ENCODE data around the gene PFKFB3.
"Not testable (repeated sequence)": the region's sequence is repeated elsewhere in the genome, so short reads cannot be mapped to it uniquely, and the experiment has no call there.

Gene PFKFB3

DNA sequence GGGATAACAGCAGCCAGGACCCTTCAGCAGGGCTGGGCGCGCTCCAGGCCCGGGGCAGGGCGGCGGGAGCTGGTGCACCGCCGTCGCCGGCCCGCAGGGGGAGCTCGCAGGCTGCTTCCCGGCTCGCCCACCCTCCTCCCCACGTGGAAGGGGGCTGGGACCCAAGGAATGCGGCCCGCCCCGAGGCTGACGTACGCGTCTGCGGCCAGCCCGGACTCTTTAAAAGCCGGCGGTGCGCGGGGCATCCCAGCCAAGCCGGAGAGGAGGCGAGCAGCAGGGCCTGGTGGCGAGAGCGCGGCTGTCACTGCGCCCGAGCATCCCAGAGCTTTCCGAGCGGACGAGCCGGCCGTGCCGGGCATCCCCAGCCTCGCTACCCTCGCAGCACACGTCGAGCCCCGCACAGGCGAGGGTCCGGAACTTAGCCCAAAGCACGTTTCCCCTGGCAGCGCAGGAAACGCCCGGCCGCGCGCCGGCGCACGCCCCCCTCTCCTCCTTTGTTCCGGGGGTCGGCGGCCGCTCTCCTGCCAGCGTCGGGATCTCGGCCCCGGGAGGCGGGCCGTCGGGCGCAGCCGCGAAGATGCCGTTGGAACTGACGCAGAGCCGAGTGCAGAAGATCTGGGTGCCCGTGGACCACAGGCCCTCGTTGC lies at the start of gene PFKFB3:
Gene PFKFB3 (plus strand): TSS at position 249 of the 647 bp plus-strand sequence. CDS start 329 bp downstream, at position 578.
- peak; percentile 89 to 91 for DNase-seq

DNA sequence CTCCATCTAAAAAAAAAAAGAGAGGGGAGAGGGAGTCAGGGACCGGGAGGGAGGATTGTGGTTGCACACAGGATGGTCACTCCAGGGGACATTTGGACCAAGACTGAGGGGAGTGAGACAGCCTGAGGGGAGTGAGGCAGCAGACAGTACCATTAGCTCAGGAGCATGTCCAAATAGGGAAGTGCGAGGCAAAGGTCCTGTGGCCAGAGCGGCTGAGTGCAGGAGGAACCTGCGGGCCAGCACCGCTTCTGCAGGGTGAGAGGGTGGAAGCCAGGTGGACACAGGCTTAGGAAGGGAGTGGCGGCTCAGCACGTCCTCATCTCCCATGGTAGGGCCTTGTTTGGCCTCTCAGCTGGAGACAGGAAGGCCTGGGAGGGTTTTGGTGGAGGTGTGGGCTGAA lies 48.9 kb upstream of the PFKFB3 start:
- DNase-seq = no peak

DNA sequence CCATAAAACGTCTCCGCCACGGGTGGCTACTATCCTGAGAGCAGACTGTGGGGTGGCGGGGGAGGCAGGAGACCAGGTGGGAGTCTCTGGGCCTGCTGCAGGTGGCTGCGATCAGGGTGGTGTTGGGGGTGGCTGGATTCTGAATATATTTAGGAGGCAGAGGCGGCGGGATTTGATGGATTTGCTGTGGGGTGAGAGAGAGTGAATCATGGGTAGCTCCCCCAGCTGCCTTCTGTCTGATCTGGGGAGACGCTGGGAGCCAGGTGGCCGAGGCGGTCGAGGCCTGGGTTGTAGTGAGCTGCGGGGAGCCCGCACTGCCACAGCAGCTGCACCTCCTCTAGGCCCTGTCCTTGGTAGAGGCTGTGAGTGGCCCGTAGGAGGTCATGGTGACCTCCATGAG lies 48.2 kb upstream of the PFKFB3 start:
- DNase-seq = no peak

DNA sequence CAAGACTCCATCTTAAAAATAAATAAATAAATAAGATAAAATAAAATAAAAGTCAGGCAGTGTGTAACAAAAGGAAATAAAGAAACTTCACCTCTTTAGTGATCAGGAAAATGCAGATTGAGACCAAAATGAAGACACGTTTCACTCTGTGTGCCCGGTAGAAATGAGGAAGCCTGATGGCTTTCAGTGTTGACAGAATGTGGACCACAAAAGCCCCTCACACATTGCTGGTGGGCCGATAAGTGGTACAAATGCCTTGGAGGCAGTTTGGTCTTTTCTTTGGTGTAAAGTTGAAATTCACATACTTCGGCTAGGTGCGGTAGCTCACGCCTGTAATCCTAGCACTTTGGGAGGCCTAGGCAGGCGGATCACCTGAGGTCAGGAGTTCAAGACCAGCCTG lies 44.5 kb upstream of the PFKFB3 start:
- DNase-seq = no peak

DNA sequence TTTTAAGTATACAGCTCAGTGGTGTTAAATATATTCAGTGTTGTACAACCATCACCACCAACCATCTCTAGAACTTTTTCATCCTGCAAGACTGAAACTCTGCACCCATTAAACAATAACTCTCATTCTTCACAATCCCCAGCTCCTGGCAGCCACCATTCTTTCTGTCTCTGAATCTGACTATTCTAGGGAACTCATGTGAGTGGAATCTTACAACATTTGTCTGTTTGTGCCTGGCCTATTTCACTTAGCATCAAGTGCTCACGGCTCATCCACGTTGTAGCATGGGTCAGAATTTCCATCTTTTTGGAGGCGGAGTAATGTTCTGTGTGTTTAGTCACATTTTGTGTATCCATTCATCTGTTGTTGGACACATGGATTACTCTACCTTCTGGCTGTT lies 40.8 kb upstream of the PFKFB3 start:
- no peak for DNase-seq

DNA sequence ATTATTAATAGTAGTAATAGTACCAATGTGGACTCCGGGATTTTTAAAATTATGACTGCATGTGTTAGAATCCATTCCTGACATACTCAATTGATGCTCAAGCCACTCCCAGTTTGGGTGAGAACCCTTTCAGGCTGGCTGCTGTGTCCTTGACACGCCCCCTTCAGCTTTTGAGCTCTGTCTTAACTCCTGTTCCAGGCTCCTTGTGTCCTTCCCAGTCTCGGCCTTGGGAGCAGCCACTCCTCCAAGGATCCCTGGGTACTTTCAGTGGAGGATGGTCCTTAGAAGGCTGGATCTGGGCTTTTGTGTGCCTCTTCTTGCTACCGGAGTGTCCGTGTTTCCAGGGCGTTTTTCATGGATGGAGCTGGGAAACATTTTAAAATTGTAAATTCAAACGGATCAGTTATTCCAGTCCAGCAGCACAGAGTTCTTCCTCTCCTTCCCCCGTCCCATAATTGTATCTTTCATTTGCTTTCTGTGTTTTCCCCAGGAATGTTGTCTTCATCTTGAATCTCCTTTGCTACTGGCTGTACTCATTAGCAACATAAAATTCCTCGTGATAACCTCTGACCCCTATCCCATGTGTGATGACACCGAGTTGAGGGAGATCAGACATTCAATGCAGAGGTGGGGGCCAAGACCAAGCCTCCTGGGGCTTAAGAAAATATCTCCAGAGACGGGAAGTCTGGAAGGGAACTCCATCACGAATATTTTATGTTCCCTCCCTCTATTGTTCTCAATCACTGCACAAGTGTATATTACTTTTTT lies 40.0 kb upstream of the PFKFB3 start:
- DNase-seq = no peak

DNA sequence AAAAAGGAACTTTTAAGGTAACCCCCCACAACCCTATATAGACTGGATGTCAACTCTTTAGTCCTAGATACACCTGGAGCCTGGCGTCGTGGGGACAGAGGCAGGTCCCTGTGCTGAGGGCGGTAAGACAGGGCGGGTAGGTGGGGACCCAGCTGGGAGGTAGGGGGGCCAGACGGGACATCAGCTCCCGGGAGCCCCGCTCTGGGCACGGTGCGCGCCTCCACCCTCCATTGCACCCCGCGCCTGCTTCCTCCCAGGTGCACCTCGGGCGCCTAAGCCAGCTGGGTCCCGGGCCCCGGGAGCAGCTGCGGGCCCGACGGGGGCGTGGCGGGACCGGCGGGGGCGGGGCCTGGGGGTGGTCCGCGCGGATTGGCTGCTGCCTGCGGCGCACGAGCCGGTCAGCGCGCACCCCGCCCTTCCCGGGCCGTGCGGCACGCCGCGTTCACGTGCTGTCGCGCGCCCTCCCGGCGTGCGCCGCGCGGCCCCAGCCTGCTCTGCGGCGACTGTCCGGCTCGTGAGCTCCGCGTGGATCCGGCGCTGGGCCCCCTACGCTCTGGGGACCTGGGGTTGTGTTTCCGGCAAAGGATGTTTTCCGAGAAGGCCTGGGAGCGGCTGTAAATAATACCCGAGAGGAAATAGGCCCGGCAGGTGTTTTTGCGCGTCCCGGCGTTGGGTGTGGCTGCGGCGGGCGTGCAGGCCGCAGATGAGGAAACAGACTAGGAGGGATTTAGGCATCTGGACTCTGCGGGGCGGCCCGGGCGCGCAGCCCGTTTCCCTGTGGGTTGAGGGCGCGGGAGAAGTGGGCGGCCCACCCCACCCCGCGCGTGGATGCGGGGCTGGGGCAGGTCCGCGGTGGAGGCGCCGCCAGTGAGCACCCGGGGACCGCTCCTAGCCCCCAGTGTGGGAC lies 39.1 kb upstream of the PFKFB3 start:
- peak; percentile 92 for DNase-seq

DNA sequence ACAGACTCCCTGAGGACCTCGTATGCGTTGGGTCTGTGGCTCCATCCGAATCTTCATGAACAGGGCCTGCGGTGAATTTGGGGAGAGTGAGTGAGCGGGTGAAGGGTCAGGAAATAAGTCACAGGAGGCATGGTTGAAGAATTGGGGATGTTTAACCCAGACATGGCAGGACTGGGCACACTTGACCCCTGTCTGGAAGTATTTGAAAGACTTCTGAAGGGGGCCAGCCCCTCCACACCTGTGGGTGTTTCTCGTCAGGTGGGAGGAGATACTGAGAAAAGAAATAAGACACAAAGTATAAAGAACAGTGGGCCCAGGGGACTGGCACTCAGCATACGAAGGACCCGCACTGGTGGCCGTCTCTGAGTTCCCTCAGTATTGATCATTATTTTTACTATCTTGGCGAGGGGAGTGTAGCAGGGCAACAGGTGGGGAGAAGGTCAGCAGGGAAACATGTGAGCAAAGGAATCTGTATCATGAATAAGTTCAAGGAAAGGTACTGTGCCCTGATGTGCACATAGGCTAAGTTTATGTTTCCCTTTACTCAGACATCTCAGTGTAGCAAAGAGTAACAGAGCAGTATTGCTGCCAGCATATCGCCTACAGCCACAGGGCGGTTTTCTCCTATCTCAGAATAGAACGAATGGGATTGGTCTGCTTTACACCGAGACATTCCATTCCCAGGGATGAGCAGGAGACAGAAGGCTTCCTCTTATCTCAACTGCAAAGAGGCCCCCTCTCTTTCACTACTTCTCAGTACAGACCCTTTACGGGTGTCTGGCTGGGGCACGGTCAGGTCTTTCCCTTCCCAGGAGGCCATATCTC lies 38.2 kb upstream of the PFKFB3 start:
- DNase-seq = no peak

DNA sequence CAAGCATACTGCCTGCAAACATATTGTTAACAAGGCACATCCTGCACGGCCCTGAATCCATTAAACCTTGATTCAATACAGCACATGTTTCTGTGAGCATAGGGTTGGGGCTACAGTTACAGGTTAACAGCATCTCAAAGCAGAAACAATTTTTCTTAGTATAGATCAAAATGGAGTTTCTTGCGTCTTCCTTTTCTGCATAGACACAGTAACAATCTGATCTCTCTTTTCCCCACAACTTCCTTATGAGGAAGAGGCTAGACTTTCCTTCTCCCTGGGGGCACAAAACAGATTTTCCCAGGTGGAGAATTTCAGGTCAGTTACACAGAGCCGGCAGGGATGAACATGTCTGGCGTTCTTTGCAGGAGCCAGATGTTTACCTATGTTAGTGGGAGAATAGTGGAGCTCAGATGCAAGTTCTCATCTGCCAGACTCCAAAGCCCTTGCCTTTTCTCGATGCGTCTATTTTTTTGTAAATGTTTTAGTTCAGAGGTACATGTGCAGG lies 37.5 kb upstream of the PFKFB3 start:
- DNase-seq = no peak

DNA sequence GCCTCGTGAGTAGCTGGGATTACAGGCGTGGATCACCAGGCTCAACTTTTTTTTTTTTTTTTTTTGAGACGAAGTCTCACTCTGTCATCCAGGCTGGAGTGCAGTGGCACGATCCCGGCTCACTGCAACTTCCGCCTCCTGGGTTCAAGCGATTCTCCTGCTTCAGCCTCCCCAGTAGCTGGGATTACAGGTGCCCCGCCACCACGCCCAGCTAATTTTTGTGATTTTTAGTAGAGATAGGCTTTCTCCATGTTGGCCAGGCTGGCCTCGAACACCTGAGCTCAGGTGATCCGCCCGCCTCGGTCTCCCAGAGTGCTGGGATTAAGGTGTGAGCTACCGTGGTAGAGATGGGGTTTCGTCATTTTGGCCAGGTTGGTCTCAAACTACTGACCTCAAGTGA lies 36.8 kb upstream of the PFKFB3 start:
- DNase-seq = not testable (repeated sequence)

DNA sequence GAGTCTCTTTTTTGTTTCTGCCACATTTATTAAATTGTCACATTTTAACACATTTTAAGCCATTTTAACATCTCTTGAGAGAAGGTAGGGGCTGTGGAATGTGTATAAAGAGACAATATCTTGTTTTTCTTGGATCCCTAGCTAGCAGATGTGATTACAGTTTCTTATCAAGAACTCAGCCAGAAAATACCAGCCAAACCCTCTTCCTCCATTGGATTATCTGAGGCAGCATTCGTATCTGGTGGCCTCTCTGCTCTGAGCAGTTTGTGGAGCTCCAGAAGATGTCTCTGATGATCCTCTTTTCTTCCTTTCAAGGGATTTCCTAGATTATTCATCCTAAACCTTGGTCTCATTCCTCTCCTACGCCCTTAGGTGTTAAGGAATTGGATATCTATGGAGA lies 35.3 kb upstream of the PFKFB3 start:
- no peak for DNase-seq

DNA sequence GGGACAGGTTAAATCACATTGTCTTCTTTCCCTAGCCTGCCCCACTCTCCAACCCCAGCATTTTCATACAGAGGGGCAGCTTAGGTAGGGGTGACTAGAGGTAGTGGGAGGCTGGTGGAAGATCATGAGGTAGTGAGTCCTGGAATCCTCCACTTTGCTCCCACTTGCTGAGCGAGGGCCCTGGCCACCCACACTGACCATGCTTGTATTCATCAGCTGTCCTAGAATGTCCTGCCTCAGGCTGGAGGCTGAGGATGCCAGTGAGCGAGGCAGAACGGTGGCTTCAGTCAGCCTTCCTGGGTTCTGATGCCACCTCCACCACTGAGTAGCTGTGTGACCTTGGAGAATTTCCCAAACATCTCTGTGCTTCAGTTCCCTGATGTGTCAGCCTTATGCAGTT lies 34.6 kb upstream of the PFKFB3 start:
- DNase-seq = no peak

DNA sequence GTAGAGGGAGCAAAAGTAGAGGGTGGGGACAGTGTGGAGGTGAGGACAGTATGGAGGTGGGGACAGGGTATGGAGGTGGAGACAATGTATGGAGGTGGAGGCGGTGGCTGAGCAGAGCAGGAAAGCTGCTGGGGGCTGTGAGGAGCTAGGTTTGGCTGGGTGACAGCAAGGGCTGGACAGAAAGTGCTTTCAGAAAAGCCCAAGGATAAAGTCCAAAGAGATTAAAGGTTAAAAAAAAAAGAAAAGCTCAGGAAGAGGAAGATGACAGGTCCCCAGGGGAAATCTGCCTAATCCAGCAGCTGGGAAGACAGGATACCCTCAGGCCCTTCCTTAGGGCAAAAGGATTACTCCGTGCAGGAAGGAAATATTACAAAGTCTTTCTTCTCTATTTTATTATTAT lies 32.1 kb upstream of the PFKFB3 start:
- no peak for DNase-seq

DNA sequence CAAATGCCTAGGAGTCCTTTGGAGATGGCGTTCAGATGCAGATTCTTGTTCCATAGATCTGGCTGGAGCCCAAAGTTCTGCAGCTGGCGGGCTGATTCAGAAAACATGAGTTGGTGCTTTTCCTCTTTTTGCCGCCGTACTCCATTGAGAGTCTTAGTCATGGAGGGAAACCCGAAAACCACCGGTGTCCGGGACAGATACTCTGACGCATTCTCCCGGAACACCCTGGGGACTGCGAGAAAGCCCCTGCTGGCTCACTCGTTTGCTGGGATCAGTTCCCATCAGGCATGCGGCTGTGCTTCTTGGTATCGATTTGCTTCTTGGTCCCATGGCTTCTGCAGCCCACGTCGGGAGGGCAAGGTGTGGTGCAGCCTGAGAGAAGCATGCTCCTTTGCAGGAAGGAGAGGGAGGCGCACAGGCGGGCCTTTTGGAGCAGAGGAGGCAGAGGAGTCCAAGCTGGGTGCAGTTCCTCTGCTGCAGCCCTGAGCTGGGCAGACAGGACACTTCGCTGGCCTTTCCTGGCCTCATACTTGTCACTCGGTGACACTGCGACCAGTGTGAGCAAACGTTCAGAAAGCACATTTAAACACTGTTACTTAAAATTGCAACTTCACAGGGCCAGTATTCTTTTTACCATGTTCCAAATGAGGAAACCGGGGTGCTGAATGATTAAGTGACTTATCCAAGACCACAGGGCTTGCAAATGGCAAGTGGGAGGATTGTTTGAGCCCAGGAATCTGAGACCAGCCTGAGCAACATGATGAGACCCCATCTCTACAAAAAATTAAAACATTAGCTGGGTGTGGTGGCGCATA lies 30.6 kb upstream of the PFKFB3 start:
- DNase-seq = peak in 1 of 2 donors; percentile 63

DNA sequence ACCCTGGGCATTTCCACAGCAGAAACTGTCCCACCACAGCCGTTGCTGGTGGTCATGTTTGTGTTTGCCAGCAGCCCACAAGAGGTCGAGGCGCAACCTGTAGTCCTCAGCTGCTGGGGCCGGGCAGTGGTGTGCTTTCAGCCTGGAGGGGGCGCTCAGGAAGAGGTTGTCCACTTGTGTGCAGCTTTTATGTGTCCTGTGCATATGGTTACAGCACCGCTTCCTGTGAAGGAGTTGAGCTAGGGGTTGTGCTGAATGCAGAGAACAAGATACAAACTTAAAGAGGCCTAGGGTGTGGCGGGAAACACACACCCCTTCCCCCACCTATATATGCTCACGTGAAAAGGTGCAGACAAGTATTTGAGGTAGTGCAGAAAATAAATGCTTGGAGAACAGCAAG lies 29.5 kb upstream of the PFKFB3 start:
- peak; percentile 51 to 66 for DNase-seq

DNA sequence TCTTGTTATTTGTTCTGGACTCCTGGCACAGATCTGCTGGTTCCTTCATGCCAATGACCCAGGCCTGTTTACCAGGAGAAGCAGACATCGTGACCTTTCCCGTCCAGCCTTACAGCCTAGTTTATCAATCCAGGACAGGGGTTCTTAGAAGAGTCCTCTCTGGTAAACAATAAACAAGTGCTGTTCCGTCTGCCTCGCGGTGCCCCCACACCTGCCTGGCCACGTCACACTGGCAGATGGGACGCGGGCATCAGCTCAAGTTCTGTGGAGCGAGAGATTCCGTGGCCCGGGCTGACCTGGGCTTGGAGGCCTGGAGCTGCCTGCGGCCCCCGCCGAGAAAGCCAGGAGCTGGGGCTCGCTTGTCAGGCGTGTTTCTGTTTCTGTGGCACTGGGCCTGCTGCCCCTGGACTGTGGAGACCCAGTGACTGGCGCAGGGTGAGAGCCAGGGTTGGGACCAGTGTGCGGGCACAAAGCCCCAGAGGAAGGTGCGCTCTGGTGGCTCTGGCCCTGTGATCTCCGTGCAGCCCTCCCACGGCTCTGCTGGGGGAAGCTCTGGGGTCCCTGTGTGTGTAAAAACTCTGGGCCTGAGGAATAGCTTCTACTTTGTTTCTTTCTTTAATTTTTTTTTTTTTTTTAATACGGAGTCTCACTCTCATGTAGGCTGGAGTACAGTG lies 28.4 kb upstream of the PFKFB3 start:
- DNase-seq = no peak

DNA sequence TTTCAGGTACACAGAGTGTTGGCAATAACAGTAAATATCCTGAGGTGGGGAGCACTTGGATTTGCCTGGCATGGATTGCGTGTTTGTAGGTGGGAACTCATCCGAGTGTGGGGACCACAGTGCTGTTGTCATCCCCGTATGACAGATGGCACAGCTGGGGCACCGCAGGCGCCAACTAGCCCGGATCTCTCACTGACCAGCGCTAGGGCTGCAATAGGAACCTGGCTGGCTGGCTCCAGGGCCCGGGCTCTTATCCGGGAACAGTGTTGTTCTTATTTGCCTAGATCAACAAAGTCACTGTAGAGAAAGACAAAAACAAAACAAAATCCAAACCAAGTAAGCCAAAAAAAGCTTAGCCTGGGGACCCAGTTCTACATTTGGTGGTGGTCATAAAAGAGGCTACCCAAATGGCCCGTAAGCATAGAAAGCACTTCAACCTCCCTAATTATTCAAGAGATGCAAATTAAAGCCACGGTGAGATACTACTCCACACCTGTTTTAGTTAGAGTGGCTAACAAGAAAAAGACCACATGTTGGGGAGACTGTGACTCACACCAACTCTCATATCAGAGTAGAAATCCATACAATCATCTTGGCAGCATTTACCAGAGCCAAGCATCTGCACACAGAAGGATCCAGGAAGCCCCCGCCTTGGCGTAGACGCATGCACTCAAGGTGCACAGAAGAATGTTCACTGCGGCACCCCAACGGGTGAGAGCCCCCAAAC lies 27.2 kb upstream of the PFKFB3 start:
- DNase-seq = no peak

DNA sequence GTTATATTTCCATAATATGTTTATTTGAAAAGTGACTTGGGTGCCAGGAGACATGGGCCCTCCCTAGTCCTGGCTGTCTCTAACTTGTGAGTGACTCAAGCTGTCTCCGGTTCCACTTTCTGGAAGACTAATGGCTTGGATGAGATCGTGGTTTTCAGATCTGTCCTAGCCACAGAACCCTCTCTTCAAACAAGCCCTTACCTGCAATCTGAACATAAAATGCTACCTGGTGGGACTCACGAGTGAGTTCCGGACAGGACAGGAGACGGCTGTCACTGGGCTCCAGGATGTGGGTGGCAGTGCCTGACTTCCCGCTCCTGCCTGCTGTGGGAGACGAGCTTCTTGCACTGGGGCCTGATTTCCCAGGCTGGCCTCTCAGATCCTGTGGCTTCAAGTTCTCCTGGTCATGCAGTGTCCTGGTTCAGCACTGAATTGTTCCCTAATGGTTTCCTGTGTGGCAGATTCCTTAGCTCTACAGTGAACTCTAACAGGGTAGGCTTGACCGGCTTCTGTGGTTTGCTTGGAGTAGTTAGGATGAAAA lies 26.0 kb upstream of the PFKFB3 start:
- no peak for DNase-seq

DNA sequence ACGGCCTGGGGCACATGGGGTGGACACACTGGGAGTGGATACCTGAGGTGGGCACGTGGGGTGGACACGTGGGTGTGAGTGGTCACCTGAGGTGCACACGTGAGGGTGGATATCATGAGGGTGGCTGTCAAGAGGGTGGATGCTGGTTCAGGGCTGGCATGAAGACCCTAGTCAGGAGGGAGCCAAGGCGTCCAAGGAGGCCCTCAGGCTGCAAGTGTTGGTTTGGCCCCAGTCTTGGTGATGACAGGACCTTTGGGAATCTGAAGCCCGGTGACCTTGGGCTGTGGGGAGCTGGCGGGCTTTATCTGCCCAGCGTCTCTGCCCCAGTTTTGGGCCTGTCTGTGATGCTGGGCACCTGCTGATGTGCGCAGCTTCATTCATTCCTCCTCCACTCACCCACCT lies 24.9 kb upstream of the PFKFB3 start:
- no peak for DNase-seq

DNA sequence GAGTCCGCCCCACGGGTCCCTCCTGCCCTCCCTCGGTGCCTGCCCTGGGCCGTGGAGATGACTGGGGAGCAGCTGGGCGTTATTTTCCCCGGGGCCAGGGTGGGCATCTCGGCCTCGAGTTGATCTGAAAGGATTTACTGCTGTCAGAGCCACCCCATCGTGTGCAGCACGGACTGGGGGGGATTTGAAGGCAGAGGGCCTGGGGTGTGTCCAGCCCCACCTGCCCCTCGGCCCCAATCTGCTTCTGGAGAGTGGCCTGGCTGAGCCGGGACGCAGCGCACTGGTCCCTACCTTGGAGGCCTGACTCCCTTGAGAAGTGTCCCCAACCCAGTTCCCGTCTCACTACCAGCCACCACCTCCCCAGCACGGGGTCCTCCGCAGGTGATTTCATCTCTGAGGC lies 24.2 kb upstream of the PFKFB3 start:
- no peak for DNase-seq

Measured in CD4-positive, alpha-beta T cell treated with Interleukin-1 beta for 1 hour (primary cell).